Breast epithelium (tissue), 4 donors: Measurements from ENCODE around the gene CPXM2. TPM values are rescaled to one million over a fixed set of nuclear protein-coding genes. Genes with fewer than 3 reads are reported as not detected.

Source experiments
- DNase-seq, 2 donors: peaks; one replicate each; pipeline ENCODE4 v3.0.0-alpha.2; 2019; ENCODE audit warnings: low spot score in 2 of 2
- H3K27ac ChIP-seq, 2 donors: fragments of 200-600 bp; sonication (generic) in 1 of 2; one replicate each; pipeline ENCODE4 v1.5.1; 2016 to 2019; ENCODE audit warnings: mild to moderate bottlenecking in 1 of 2
- H3K27me3 ChIP-seq, 2 donors: fragments of 200-600 bp; sonication (generic) in 1 of 2; one replicate each; pipeline versions ENCODE4 v1.5.1 to v1.6.0; 2017 to 2019; ENCODE audit warnings: control low read depth in 1 of 2, mild to moderate bottlenecking in 1 of 2
- H3K36me3 ChIP-seq: fragments of 200-600 bp; one replicate; pipeline ENCODE4 v1.5.1; 2019
- H3K4me1 ChIP-seq, 2 donors: fragments of 200-600 bp; sonication (generic); one replicate each; pipeline ENCODE4 v1.5.1; 2016 to 2019; ENCODE audit warnings: control low read depth in 1 of 2
- H3K4me3 ChIP-seq, 3 donors: fragments of 200-600 bp; sonication (generic); 1 replicate in 2 of 3; 2 replicates in 1 of 3; pipeline ENCODE4 v1.5.1; 2016 to 2019; ENCODE audit warnings: mild to moderate bottlenecking in 3 of 3, moderate library complexity in 2 of 3
- H3K9me3 ChIP-seq, 2 donors: fragments of 200-600 bp; sonication (generic) in 1 of 2; one replicate each; pipeline ENCODE4 v1.5.1; 2016 to 2019; ENCODE audit warnings: control low read depth in 1 of 2
- POLR2A ChIP-seq: fragments of 450-650 bp; IDR thresholded peaks from one replicate; pipeline ENCODE4 v1.6.1; 2016; ENCODE audit warnings: antibody characterized with exemption, mild to moderate bottlenecking, moderate library complexity
- POLR2AphosphoS5 ChIP-seq, 3 donors: sonication (generic); formaldehyde crosslinking; IDR thresholded peaks; one replicate each; pipeline ENCODE4 v1.6.1; 2017; ENCODE audit warnings: antibody characterized with exemption in 3 of 3
- intact Hi-C: fragments of 100-400 bp; cut with DNase I; formaldehyde crosslinking; loops from one replicate; pipeline ENCODE4 v1.15.1; 2023; ENCODE audit warnings: low total_unique reads
- total RNA-seq, 3 donors: library from RNA; depleted of rRNA; stranded (reverse); fragments of >200 nt; gene quantifications; one replicate each; pipeline ENCODE4 v1.1.0, GENCODE V29; 2016
- TF ChIP-seq, protein P1 (sequence below), 3 donors: fragments of 450-650 bp; IDR thresholded peaks; one replicate each; pipeline ENCODE4 v1.5.1; 2016 to 2017; ENCODE audit warnings: antibody characterized with exemption in 3 of 3, mild to moderate bottlenecking in 3 of 3, moderate library complexity in 3 of 3

CPXM2 gene
- total RNA-seq, 3 donors from 2014 or later = 5.3 to 16.7 (median 7.2) TPM

DNA sequence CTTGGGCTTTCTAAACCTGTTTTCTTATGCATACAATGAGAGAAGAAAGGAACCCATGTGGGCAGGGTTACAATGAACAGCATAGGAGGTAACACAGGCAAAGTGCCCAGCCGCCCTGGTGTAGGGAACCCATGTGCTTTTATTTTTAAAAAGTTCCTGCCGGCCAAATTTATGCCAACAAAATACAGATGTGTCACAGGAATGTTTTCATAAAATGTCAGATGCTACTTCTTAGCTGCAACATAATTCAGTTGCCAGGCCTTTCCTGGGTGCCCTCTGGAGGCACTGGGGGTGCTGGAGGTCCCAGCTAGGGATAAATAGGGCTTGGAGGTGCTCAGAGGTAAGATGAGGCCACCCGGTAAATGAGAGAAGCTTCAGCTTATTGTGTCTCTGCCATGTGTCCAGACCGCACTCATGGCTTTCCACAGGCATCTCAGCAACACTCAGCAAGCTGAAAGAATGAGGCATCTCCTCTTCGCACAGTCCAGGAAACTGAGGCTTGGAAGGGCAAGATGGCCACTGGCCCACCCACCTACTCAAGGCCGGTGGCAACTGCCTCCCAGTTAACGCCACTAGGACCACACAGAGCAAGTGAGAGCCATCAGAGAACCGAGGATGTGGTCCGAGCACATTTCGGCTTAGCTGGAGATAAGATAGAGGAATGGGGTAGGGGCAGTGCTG, 58.3 kb downstream of the CPXM2 start:
- no peaks in the 10 kb centered on the region for H3K36me3 ChIP-seq
- H3K9me3 ChIP-seq = no peaks in the 10 kb centered on the region
- no peaks in the 10 kb centered on the region for H3K4me1 ChIP-seq
- TF ChIP-seq, protein P1, sequence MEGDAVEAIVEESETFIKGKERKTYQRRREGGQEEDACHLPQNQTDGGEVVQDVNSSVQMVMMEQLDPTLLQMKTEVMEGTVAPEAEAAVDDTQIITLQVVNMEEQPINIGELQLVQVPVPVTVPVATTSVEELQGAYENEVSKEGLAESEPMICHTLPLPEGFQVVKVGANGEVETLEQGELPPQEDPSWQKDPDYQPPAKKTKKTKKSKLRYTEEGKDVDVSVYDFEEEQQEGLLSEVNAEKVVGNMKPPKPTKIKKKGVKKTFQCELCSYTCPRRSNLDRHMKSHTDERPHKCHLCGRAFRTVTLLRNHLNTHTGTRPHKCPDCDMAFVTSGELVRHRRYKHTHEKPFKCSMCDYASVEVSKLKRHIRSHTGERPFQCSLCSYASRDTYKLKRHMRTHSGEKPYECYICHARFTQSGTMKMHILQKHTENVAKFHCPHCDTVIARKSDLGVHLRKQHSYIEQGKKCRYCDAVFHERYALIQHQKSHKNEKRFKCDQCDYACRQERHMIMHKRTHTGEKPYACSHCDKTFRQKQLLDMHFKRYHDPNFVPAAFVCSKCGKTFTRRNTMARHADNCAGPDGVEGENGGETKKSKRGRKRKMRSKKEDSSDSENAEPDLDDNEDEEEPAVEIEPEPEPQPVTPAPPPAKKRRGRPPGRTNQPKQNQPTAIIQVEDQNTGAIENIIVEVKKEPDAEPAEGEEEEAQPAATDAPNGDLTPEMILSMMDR (IDR thresholded peaks at IDR 0.05) = no peak
- TF ChIP-seq POLR2AphosphoS5 (IDR thresholded peaks at IDR 0.05) (no peak), POLR2A (no peak)
- no peak for DNase-seq
- H3K27me3 ChIP-seq = no peaks in the 10 kb centered on the region
- H3K4me3 ChIP-seq = no peak overlapping the region
- H3K27ac ChIP-seq = no peak overlapping the region
- intact Hi-C loops = no loop called here

DNA sequence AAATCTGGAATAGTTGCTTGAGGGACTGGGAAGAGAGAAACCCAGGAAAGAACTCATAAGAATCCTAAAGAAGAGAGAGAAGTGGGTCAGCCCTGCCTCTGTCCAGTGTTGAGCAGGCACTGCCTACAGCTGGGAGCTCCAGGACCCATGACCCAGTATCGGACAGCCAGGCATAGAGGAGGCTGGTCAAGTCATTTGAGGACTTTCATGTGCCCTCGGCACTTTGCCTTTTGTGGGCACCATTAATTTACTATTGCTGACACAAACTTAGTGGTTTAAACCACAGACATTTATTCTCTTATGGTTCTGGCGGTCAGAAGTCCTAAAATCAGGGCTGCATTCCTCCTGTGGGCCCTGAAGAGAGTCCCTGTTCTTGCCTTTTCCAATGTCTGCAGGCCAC, 60.3 kb downstream of the CPXM2 start:
- intact Hi-C loops = no loop called here
- Histone ChIP-seq H3K27me3 (no peaks in the 10 kb centered on the region), H3K4me1 (no peaks in the 10 kb centered on the region), H3K9me3 (no peaks in the 10 kb centered on the region), H3K36me3 (no peaks in the 10 kb centered on the region), H3K27ac (no peak overlapping the region), H3K4me3 (no peak overlapping the region)
- no peak for TF ChIP-seq POLR2AphosphoS5 (IDR thresholded peaks at IDR 0.05)
- TF ChIP-seq, protein P1 (IDR thresholded peaks at IDR 0.05) = no peak
- DNase-seq = no peak

GRCh38 chr10:123821136-123821535, 70.5 kb downstream of the CPXM2 start:
- TF ChIP-seq POLR2A (no peak), POLR2AphosphoS5 (IDR thresholded peaks at IDR 0.05) (no peak)
- no peaks in the 10 kb centered on the region for H3K36me3 ChIP-seq
- intact Hi-C loops = no loop called here

GRCh38 chr10:123809632-123810031, 82.0 kb downstream of the CPXM2 start:
- Histone ChIP-seq H3K9me3 (no peaks in the 10 kb centered on the region), H3K27me3 (no peaks in the 10 kb centered on the region), H3K27ac (no peak overlapping the region), H3K4me3 (no peak overlapping the region), H3K36me3 (no peaks in the 10 kb centered on the region), H3K4me1 (no peaks in the 10 kb centered on the region)
- TF ChIP-seq, protein P1 (IDR thresholded peaks at IDR 0.05) = no peak
- TF ChIP-seq POLR2AphosphoS5 (IDR thresholded peaks at IDR 0.05) = no peak
- no peak for TF ChIP-seq POLR2A
- intact Hi-C loops = no loop called here
- DNase-seq = no peak

More at GRCh38 chr10:123821136-123821535, 70.5 kb downstream of the CPXM2 start:
- no peaks in the 10 kb centered on the region for H3K9me3 ChIP-seq
- no peaks in the 10 kb centered on the region for H3K27me3 ChIP-seq
- no peak overlapping the region for H3K4me3 ChIP-seq
- DNase-seq = no peak
- H3K4me1 ChIP-seq = no peaks in the 10 kb centered on the region
- no peak overlapping the region for H3K27ac ChIP-seq

DNA sequence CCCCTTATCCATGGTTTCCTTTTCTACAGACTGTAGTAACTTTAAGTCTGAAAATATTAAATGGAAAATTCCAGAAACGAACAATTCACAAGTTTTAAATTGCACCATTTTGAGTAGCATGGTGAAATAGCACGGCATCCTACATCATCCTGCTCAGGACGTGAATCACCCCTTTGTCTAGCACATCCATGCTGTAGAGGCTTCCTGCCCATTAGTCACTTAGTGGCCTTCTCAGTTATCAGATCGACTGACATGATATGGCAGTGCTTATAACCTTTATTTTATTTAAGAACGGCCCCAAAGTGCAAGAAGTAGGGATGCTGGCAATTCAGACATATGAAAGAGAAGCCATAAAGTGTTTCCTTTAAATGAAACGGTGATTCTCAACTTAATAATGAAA, 82.7 kb downstream of the CPXM2 start:
- intact Hi-C loops = no loop called here
- TF ChIP-seq POLR2AphosphoS5 (IDR thresholded peaks at IDR 0.05) (no peak), POLR2A (no peak)
- TF ChIP-seq, protein P1 (IDR thresholded peaks at IDR 0.05) = no peak
- DNase-seq = no peak
- H3K9me3 ChIP-seq = no peaks in the 10 kb centered on the region
- H3K27me3 ChIP-seq = no peaks in the 10 kb centered on the region
- H3K27ac ChIP-seq = no peak overlapping the region
- H3K4me1 ChIP-seq = no peaks in the 10 kb centered on the region
- H3K4me3 ChIP-seq = no peak overlapping the region
- no peaks in the 10 kb centered on the region for H3K36me3 ChIP-seq
